OCI-LY7 (cell line): ENCODE measurements around the gene PCDH9.

Source experiments
- CTCF ChIP-seq: fragments of 200-600 bp; sonication (generic); conservative IDR thresholded peaks from 2 replicates; pipeline ENCODE4 v1.5.1; 2014; ENCODE audit warnings: mild to moderate bottlenecking, antibody characterized with exemption, low read length, moderate library complexity, mixed read lengths
- EZH2phosphoT487 ChIP-seq: fragments of 200-600 bp; sonication (generic); IDR thresholded peaks from 2 replicates; pipeline ENCODE4 v1.6.1; 2018; ENCODE audit warnings: low read depth, borderline replicate concordance, mild to moderate bottlenecking, mixed run types, antibody characterized with exemption, low read length, moderate library complexity, mixed read lengths

- TF ChIP-seq CTCF (no peak), EZH2phosphoT487 (no peak)
These were observed 142.6 kb downstream of the PCDH9 start for GRCh38 chr13:67087527-67087926.
